NCI-H1694 (cell line): ENCODE data around the gene FOXRED1.
"Not testable (repeated sequence)": the region's sequence is repeated elsewhere in the genome, so short reads cannot be mapped to it uniquely, and the experiment has no call there.

Experiments used
- DNase-seq: peaks from one replicate; lab custom pipeline; 2025; lab: John Stamatoyannopoulos, UW

Gene FOXRED1

DNA sequence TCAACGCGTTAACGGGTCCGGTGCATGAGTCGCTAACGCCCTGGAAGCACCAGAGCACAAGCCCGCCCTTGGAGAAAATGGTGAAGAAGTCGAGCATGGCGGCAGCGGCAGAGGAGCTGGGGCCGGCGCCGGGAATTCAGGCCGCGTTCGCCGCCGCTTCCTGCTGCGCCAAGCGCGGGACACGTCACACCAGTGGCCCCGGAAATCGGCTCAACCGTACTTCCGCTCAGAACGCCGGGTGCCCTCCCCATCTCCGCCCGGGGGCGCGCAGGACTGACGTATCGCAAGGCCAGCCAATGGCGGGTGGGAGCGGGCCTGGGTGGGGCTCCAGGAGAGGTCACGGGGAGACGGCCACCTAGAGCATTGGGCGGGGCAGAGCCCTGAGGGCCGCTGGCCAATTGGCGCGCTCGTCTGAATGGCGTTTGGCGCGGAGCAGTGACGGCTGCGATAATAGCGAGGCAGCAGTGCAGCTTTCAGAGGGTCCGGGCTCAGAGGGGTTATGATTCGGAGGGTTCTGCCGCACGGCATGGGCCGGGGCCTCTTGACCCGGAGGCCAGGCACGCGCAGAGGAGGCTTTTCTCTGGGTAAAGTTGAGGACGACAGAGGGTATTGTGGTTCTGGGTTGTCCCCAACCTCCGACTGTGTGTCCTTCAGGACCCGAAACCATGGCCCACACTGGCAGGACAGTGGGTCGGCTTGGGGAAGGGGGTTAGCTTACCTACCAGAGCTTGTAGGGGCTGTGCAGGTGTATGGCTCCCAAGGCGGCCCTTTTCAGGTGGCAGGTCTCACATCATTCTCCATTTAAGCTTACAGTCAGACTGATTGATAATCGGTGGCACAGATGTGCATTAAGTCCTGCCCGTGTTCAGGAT, at the start of gene FOXRED1, which contains the start of gene SRPRA:
Gene FOXRED1, plus strand, starts transcription at position 447 of the 872 bp plus-strand sequence. Its CDS starts 53 bp downstream, at position 500.
Gene SRPRA, minus strand, starts transcription at position 188 of the 872 bp plus-strand sequence. Its CDS starts 91 bp downstream, at position 97.
- peak; percentile 72 for DNase-seq

GRCh38 chr11:126219547-126219946, 49.4 kb upstream of the FOXRED1 start:
- DNase-seq: no peak

- DNase-seq: no peak
These were observed 44.2 kb upstream of the FOXRED1 start for GRCh38 chr11:126224647-126225294.

DNA sequence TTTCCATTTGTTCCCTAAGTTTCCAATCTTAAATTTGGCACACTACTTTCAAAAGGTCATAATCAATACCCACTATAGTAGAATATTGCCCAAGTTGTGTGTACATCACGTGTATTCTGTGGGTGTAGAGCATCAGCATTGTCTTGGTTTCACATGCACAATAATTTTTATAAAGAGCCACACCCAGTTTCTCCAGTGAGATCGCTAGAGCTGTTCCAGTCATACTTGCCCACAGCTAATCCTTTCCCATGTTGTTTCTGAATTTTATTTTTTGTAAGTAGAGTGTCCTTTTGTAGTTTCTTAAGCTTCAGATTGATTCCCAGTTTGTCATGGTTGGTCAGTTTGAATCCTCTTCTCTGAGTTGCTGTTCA, 43.7 kb upstream of the FOXRED1 start:
- DNase-seq: no peak

DNA sequence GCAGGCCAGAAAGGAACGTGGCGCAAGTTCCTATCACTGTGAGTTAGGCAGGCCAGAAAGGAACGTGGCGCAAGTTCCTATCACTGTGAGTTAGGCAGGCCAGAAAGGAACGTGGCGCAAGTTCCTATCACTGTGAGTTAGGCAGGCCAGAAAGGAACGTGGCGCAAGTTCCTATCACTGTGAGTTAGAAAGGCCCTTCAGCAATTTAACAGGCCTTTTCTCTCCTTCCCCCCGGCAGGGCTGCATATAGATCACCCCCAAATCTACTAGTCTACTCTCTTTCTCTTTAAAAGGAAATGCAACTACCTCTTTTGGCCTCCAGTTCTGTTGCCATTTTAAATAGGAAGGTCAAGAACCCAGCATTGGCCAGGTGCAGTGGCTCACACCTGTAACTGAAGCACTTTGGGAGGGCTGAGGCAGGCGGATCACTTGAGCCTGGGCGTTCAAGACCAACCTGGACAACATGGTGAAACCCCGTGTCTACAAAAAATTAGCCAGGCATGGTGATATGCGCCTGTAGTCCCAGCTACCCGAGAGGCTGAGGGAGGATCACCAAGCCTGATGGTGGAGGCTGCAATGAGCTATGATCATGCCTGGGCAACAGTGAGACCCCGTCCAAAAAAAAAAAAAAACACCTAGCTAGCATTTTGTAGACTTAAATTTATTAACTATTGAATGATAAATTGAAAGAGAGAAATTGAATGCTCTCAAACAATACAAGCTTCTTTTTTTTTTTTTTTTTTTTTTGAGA, 42.4 kb upstream of the FOXRED1 start:
- no peak for DNase-seq

DNA sequence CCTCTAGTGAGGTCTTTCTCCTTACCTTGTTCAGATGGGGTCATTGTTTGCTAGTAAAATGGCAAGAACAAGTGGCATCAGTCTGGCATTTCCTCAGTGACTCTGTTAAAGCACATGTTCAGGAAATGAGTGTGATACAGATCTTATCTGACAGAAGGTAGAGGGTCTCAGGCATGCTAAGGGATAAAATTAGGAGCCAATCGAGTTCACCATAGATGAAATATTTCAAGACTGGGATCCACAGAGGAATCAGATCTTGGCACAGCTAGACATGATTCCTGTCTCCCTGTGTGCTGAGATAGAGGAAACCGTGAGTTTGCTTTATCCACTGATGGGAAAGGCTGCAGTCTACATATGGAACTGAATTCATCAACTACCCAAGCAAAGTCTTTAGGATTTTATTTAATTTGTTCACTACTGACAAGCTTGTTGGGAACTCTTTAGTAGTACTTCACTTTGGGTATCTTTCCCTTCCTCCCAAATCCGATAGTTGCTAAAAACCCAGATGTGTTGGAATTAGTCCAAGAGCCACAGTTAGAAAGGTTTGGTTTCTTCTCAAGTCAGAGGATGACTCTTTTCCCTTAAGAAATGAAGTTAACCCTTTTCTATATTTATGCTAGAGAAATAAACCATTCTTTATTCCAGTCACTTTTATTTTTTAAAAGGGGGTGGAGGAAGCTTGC, 39.0 kb upstream of the FOXRED1 start:
- DNase-seq: no peak

DNA sequence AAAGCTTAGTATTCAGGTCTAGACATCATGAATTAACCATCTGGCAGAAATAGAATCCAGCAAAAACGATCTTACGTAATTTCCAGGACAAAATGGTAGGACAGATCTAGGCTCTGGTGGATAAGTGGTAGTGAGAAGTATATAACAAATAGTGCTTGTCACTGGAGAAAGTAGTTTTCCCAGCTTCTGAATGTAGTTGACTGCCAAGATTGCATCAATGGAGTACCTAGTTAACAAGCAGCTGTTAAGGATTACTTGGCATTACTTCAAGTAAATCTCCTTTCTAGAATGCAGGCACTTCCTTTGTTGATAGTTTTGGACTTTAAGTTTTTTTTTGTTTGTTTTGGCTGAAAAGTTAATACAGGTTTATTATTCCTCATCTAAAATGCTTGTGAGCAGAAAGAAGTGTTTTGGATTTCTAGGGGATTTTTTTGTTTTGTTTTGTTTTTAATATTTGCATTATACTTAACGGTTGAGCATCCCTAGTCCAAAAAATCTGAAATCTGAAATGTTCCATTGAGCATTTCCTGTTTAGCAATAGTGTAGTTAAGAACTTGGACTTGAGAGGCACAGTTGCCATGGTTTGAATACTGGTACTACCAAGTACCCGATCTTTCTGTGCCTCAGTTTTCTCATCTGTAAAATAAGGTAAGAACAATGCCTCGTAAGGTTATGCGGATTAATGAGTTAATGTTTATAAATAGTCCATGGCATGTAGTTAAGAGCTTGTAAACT, 37.1 kb upstream of the FOXRED1 start:
- no peak for DNase-seq

GRCh38 chr11:126232683-126233082, 36.3 kb upstream of the FOXRED1 start:
- DNase-seq: no peak

- no peak for DNase-seq
These were observed 35.6 kb upstream of the FOXRED1 start for GRCh38 chr11:126233391-126233790.

DNA sequence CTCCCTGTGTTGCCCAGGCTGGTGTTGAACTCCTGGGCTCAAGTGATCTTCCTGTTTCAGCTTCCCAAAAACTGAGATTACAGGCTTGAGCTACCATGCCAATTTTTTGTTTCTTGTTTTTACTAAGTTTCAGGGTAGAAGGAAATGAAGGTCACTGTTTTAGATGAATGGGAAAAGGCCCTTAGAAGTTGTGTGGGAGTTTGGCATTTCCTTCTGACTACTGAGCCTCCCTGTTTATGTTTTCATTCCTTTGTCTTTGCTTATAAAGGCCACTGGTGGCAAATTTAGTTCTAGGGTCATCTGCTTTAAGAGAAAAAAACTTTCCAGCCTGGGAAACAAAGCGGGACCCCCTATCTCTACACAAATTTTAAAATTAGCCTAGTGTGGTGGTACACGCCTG, 22.3 kb upstream of the FOXRED1 start:
- DNase-seq: no peak

DNA sequence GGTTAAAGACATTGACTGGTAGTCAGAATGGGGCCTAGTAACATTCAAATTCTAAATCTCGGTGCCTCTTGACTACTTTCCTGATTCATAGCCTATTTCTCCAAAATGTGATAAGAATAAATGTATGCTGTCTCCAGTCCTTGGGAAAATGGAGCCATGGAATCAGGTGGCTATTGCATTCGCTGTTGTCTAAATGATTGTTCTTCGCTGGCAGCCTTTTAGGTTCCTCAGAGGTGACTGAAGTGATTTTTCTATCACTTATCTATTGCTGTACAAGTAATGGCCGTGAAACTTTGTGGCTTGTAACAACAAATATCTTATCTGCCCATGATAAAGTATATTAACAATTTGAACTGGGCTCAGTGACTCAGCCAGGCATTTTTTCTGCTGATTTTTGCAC, 15.7 kb upstream of the FOXRED1 start:
- DNase-seq: no peak

GRCh38 chr11:126254819-126255218, 14.1 kb upstream of the FOXRED1 start:
- DNase-seq: no peak

- DNase-seq: not testable (repeated sequence)
These were observed 13.4 kb upstream of the FOXRED1 start for GRCh38 chr11:126255507-126255906.

DNA sequence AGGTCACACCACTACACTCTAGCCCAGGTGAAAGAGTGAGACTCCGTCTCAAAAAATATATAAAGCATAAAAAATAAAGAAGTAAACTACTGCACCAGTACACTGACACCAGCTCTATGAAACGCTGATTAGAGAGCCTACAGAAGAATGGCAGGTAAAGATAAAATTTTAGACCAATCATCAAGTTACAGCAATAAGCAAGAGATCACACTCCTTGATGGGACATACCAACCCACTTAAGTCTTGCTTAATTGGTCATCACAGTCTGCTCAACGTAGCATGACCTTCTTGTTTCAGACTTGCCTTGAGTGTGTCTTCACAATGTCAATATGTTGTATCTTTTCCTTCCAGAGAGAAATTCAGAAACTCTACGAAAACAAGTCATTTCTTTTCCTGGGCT, 12.7 kb upstream of the FOXRED1 start:
- DNase-seq: no peak

GRCh38 chr11:126257144-126257543, 11.8 kb upstream of the FOXRED1 start:
- DNase-seq: no peak

DNA sequence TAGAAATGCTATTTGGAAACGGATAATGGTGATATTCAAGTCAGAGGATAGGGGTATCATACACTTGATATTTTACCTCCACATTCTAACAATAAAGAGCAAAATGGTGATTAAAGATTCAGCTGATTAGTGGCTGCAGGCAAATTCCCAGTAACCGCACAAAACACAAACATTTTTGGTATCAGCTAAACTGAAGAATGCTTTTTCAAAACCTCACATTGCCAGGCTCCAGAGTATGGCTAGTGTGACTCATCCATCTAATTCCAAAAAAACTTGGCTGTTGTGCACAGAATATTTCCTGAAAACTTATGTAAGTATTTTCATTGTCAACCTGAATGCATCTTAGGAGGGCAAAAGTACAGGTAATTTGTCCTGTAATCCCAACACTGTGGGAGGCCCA, 11.2 kb upstream of the FOXRED1 start:
- no peak for DNase-seq

- no peak for DNase-seq
These were observed 6.7 kb upstream of the FOXRED1 start for GRCh38 chr11:126262216-126262615.

GRCh38 chr11:126263489-126263888, 5.5 kb upstream of the FOXRED1 start:
- no peak for DNase-seq

GRCh38 chr11:126265811-126266210, 3.1 kb upstream of the FOXRED1 start:
- no peak for DNase-seq

GRCh38 chr11:126267650-126268049, 1.3 kb upstream of the FOXRED1 start:
- DNase-seq: no peak

DNA sequence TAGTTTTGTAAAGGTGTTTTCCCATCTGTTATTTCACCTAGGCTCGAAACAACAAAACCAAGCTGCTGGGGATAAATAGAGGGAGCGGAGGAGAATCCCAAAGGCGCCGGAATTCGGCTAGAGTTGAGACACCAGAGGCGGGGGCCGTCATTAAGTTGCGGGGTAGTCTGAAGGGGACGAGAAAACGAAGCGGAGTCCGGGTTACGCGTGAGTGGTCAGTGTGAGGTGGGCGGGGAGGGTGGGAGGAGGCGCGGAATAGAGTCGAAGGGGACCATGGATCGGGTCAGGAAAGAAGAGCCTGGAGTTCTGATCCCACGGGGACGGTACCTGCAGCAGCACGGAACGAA, 620 bp upstream of the FOXRED1 start:
- DNase-seq: no peak
